ENCODE measurements around the gene CLTB. TPM values are rescaled to one million over a fixed set of nuclear protein-coding genes. Genes with fewer than 3 reads are reported as not detected.

Gene CLTB
- polyA plus RNA-seq, 4 donors: 160 to 359 (median 263) TPM

GRCh38 chr5:176381423-176381822 is 34.9 kb downstream of the CLTB start:
- no peaks in the 10 kb centered on the region for H3K9me3 ChIP-seq (ENCODE audit: control insufficient read depth in 2 of 2, insufficient read depth in 1 of 2, low read depth in 1 of 2, low read length in 1 of 2)
- WGBS, 3 donors: 84 to 94% (median 85%) methylated on average over 3 of the region's 3 CpGs
- DNase-seq (no peak), FAIRE-seq (no peak)
- no peak overlapping the region for H3K4me3 ChIP-seq (ENCODE audit: low read depth in 1 of 3, low read length in 3 of 3)
- no peaks in the 10 kb centered on the region for H3K27me3 ChIP-seq (ENCODE audit: control insufficient read depth in 3 of 3, insufficient read depth in 3 of 3, low read length in 3 of 3)
- H3K4me1 ChIP-seq (ENCODE audit: control insufficient read depth in 3 of 3, insufficient read depth in 2 of 3, low read depth in 1 of 3, low read length in 2 of 3): no peaks in the 10 kb centered on the region
- H3K36me3 ChIP-seq (ENCODE audit: control insufficient read depth in 3 of 3, insufficient read depth in 2 of 3, low read depth in 1 of 3, low read length in 3 of 3): peaks cover 9 to 51% (median 19%) of the 10 kb centered on the region in 3 donors
- no peak overlapping the region for H3K27ac ChIP-seq (ENCODE audit: low read depth in 1 of 3, low read length in 2 of 3)

- Histone ChIP-seq H3K4me3 (ENCODE audit: low read depth in 1 of 3, low read length in 3 of 3) (no peak overlapping the region), H3K27me3 (ENCODE audit: control insufficient read depth in 3 of 3, insufficient read depth in 3 of 3, low read length in 3 of 3) (no peaks in the 10 kb centered on the region), H3K4me1 (ENCODE audit: control insufficient read depth in 3 of 3, insufficient read depth in 2 of 3, low read depth in 1 of 3, low read length in 2 of 3) (no peaks in the 10 kb centered on the region), H3K27ac (ENCODE audit: low read depth in 1 of 3, low read length in 2 of 3) (no peak overlapping the region), H3K9me3 (ENCODE audit: control insufficient read depth in 2 of 2, insufficient read depth in 1 of 2, low read depth in 1 of 2, low read length in 1 of 2) (no peaks in the 10 kb centered on the region), H3K36me3 (ENCODE audit: control insufficient read depth in 3 of 3, insufficient read depth in 2 of 3, low read depth in 1 of 3, low read length in 3 of 3) (peaks cover 8 to 43% (median 16%) of the 10 kb centered on the region in 3 donors)
- FAIRE-seq (no peak), DNase-seq (no peak)
- WGBS, 3 donors: 81 to 93% (median 84%) methylated on average over 3 of the region's 3 CpGs
Measured at GRCh38 chr5:176379881-176380280, 36.5 kb downstream of the CLTB start.

GRCh38 chr5:176373100-176373818 is 43.1 kb downstream of the CLTB start:
- Histone ChIP-seq H3K4me1 (ENCODE audit: control insufficient read depth in 3 of 3, insufficient read depth in 2 of 3, low read depth in 1 of 3, low read length in 2 of 3) (no peaks in the 10 kb centered on the region), H3K9me3 (ENCODE audit: control insufficient read depth in 2 of 2, insufficient read depth in 1 of 2, low read depth in 1 of 2, low read length in 1 of 2) (no peaks in the 10 kb centered on the region), H3K4me3 (ENCODE audit: low read depth in 1 of 3, low read length in 3 of 3) (no peak overlapping the region), H3K36me3 (ENCODE audit: control insufficient read depth in 3 of 3, insufficient read depth in 2 of 3, low read depth in 1 of 3, low read length in 3 of 3) (peaks cover 0 to 8% (median 2%) of the 10 kb centered on the region in 3 donors), H3K27ac (ENCODE audit: low read depth in 1 of 3, low read length in 2 of 3) (no peak overlapping the region), H3K27me3 (ENCODE audit: control insufficient read depth in 3 of 3, insufficient read depth in 3 of 3, low read length in 3 of 3) (no peaks in the 10 kb centered on the region)
- DNase-seq (peak in 1 of 2 donors; percentile 20), FAIRE-seq (no peak)
- 70 to 81% (median 76%) methylated on average over 7 of the region's 7 CpGs for WGBS, 3 donors

- no peaks in the 10 kb centered on the region for H3K4me1 ChIP-seq (ENCODE audit: control insufficient read depth in 3 of 3, insufficient read depth in 2 of 3, low read depth in 1 of 3, low read length in 2 of 3)
- H3K9me3 ChIP-seq (ENCODE audit: control insufficient read depth in 2 of 2, insufficient read depth in 1 of 2, low read depth in 1 of 2, low read length in 1 of 2): no peaks in the 10 kb centered on the region
- H3K27ac ChIP-seq (ENCODE audit: low read depth in 1 of 3, low read length in 2 of 3): no peak overlapping the region
- no peak overlapping the region for H3K4me3 ChIP-seq (ENCODE audit: low read depth in 1 of 3, low read length in 3 of 3)
- DNase-seq (no peak), FAIRE-seq (no peak)
- 96 to 97% (median 96%) methylated on average over 12 to 13 of the region's 13 CpGs for WGBS, 3 donors
- H3K36me3 ChIP-seq (ENCODE audit: control insufficient read depth in 3 of 3, insufficient read depth in 2 of 3, low read depth in 1 of 3, low read length in 3 of 3): peaks cover 0 to 15% (median 2%) of the 10 kb centered on the region in 3 donors
- H3K27me3 ChIP-seq (ENCODE audit: control insufficient read depth in 3 of 3, insufficient read depth in 3 of 3, low read length in 3 of 3): peaks cover 0 to 6% (median 0%) of the 10 kb centered on the region in 3 donors
Measured at GRCh38 chr5:176371621-176372539, 44.5 kb downstream of the CLTB start.

DNA sequence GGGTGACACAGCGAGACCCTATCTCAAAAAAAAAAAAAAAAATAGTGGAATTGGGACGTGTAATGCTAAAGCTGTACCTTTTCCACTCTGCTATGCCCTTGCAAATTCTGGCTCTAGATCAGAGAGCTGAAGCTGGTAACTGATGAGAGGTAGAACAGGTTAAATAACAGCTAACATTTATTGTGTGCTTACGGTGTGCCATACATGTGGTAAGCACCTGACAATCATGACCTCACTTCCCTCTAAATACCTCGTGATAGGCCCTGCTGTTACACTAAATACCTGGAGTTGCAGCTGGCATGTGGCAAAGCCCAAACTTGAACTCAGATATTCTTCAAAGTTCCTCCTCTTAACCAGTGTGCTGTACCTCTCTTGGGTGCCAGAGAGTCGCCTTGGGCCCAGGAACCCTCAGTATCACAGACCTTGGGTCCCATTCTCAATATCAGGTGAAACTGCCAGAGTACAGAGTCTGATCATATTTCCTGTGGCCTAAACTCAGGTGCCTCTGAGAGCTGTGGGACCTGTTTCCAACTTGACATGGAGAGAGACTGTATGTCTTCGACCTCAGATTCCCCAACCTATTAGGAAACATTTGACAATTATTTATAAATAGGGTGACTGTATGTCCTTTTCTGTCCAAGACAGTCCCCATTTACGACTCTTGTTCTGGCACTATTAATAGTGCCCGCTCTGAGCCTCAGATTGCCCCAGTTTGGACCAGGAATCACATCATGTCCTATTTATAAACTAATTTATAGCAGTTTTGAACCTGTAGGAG is 46.2 kb downstream of the CLTB start:
- FAIRE-seq (no peak), DNase-seq (peak in 1 of 2 donors; percentile 39)
- Histone ChIP-seq H3K27ac (ENCODE audit: low read depth in 1 of 3, low read length in 2 of 3) (peak overlapping the region in 1 of 3 donors; percentile 33), H3K36me3 (ENCODE audit: control insufficient read depth in 3 of 3, insufficient read depth in 2 of 3, low read depth in 1 of 3, low read length in 3 of 3) (peaks cover 0 to 19% (median 0%) of the 10 kb centered on the region in 3 donors), H3K9me3 (ENCODE audit: control insufficient read depth in 2 of 2, insufficient read depth in 1 of 2, low read depth in 1 of 2, low read length in 1 of 2) (no peaks in the 10 kb centered on the region), H3K27me3 (ENCODE audit: control insufficient read depth in 3 of 3, insufficient read depth in 3 of 3, low read length in 3 of 3) (peaks cover 0 to 15% (median 0%) of the 10 kb centered on the region in 3 donors), H3K4me3 (ENCODE audit: low read depth in 1 of 3, low read length in 3 of 3) (no peak overlapping the region), H3K4me1 (ENCODE audit: control insufficient read depth in 3 of 3, insufficient read depth in 2 of 3, low read depth in 1 of 3, low read length in 2 of 3) (no peaks in the 10 kb centered on the region)
- WGBS, 3 donors: 66 to 81% (median 78%) methylated on average over 8 of the region's 8 CpGs

- FAIRE-seq (no peak), DNase-seq (no peak)
- 94 to 96% (median 96%) methylated on average over 12 to 13 of the region's 13 CpGs for WGBS, 3 donors
- H3K9me3 ChIP-seq (ENCODE audit: control insufficient read depth in 2 of 2, insufficient read depth in 1 of 2, low read depth in 1 of 2, low read length in 1 of 2): no peaks in the 10 kb centered on the region
- H3K4me1 ChIP-seq (ENCODE audit: control insufficient read depth in 3 of 3, insufficient read depth in 2 of 3, low read depth in 1 of 3, low read length in 2 of 3): no peaks in the 10 kb centered on the region
- H3K4me3 ChIP-seq (ENCODE audit: low read depth in 1 of 3, low read length in 3 of 3): no peak overlapping the region
- H3K27ac ChIP-seq (ENCODE audit: low read depth in 1 of 3, low read length in 2 of 3): no peak overlapping the region
- peaks cover 0 to 19% (median 0%) of the 10 kb centered on the region in 3 donors for H3K36me3 ChIP-seq (ENCODE audit: control insufficient read depth in 3 of 3, insufficient read depth in 2 of 3, low read depth in 1 of 3, low read length in 3 of 3)
- peaks cover 0 to 23% (median 0%) of the 10 kb centered on the region in 3 donors for H3K27me3 ChIP-seq (ENCODE audit: control insufficient read depth in 3 of 3, insufficient read depth in 3 of 3, low read length in 3 of 3)
Measured at GRCh38 chr5:176368726-176369125, 47.6 kb downstream of the CLTB start.

DNA sequence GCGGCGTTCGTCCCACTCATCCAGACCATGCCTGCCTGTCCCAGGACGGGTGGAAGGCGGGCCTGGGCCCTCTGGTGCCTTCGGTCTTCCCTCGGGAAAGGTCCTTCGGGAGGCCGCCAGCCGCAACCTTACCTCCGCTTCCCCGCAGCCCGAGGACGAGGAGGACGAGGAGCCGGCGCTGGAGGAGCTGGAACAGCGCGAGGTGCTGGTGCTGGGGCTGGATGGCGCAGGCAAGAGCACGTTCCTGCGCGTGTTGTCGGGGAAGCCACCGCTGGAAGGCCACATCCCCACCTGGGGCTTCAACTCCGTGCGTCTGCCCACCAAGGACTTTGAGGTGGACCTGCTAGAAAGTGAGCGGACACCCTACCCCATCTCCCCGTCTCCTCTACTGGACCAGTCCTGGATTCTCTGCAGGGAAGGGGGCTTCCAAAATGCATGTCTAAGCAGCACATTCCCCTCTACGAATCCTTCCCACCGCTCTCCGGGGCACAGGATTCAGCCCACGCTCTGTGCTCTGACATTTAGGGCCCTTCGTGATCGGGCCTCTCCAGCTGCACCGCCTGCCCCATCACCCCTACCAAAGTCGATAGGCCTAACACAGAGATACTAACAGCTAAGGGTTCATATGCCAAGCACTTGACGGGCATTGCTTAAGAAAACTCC is 50.0 kb downstream of the CLTB start:
- 45 to 57% (median 56%) methylated on average over 35 to 38 of the region's 38 CpGs for WGBS, 3 donors
- H3K27me3 ChIP-seq (ENCODE audit: control insufficient read depth in 3 of 3, insufficient read depth in 3 of 3, low read length in 3 of 3): peaks cover 0 to 23% (median 0%) of the 10 kb centered on the region in 3 donors
- DNase-seq: no peak
- peaks cover 0 to 14% (median 0%) of the 10 kb centered on the region in 3 donors for H3K36me3 ChIP-seq (ENCODE audit: control insufficient read depth in 3 of 3, insufficient read depth in 2 of 3, low read depth in 1 of 3, low read length in 3 of 3)
- no peak for FAIRE-seq
- no peak overlapping the region for H3K27ac ChIP-seq (ENCODE audit: low read depth in 1 of 3, low read length in 2 of 3)
- H3K9me3 ChIP-seq (ENCODE audit: control insufficient read depth in 2 of 2, insufficient read depth in 1 of 2, low read depth in 1 of 2, low read length in 1 of 2): no peaks in the 10 kb centered on the region
- H3K4me1 ChIP-seq (ENCODE audit: control insufficient read depth in 3 of 3, insufficient read depth in 2 of 3, low read depth in 1 of 3, low read length in 2 of 3): no peaks in the 10 kb centered on the region
- H3K4me3 ChIP-seq (ENCODE audit: low read depth in 1 of 3, low read length in 3 of 3): peak overlapping the region in 2 of 3 donors; percentile 38 to 75

Measured in small intestine (tissue), 7 donors.